AG04449 (cell line): ENCODE data around the gene KAZN.

ENCODE experiments used
- CTCF ChIA-PET: fragments of 350-600 bp; formaldehyde crosslinking; extraction: SDS; loops from one replicate; lab custom pipeline; 2021; ENCODE audit warnings: antibody characterized with exemption; lab: Yijun Ruan, JAX
- POLR2A ChIA-PET: fragments of 400-600, 350-600 bp; formaldehyde crosslinking; extraction: SDS; loops from one replicate; lab custom pipeline; 2020; ENCODE audit warnings: antibody characterized with exemption, inconsistent platforms; lab: Yijun Ruan, JAX
- DNase-seq: peaks from one replicate; pipeline ENCODE4 v3.0.0-alpha.2; 2010; ENCODE audit warnings: low read depth, low spot score
- H3K4me3 ChIP-seq: 2 replicates; pipeline ENCODE4 v1.5.1; 2011; ENCODE audit warnings: low read depth, mild to moderate bottlenecking, control low read depth, low read length
- TF ChIP-seq, protein P1 (sequence below): IDR thresholded peaks from one replicate; pipeline ENCODE4 v1.5.1; 2011; ENCODE audit warnings: mild to moderate bottlenecking, moderate library complexity, low read length, control low read depth, inconsistent platforms; ENCODE audit not compliant: insufficient read depth; ENCODE audit errors: missing control alignments

KAZN gene

GRCh38 chr1:14989931-14990728 is 391.6 kb downstream of the KAZN start:
- ChIA-PET CTCF (interaction anchor here (0.8 to 3.6 kb wide), 2 partner anchors 9 to 38 kb away, joined by 3 to 11 read pairs; no protein-coding TSS in a partner anchor), POLR2A (no interaction called here)
- DNase-seq, result no peak
- H3K4me3 ChIP-seq, result no peak overlapping the region
- TF ChIP-seq, protein P1, sequence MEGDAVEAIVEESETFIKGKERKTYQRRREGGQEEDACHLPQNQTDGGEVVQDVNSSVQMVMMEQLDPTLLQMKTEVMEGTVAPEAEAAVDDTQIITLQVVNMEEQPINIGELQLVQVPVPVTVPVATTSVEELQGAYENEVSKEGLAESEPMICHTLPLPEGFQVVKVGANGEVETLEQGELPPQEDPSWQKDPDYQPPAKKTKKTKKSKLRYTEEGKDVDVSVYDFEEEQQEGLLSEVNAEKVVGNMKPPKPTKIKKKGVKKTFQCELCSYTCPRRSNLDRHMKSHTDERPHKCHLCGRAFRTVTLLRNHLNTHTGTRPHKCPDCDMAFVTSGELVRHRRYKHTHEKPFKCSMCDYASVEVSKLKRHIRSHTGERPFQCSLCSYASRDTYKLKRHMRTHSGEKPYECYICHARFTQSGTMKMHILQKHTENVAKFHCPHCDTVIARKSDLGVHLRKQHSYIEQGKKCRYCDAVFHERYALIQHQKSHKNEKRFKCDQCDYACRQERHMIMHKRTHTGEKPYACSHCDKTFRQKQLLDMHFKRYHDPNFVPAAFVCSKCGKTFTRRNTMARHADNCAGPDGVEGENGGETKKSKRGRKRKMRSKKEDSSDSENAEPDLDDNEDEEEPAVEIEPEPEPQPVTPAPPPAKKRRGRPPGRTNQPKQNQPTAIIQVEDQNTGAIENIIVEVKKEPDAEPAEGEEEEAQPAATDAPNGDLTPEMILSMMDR, result no peak

DNA sequence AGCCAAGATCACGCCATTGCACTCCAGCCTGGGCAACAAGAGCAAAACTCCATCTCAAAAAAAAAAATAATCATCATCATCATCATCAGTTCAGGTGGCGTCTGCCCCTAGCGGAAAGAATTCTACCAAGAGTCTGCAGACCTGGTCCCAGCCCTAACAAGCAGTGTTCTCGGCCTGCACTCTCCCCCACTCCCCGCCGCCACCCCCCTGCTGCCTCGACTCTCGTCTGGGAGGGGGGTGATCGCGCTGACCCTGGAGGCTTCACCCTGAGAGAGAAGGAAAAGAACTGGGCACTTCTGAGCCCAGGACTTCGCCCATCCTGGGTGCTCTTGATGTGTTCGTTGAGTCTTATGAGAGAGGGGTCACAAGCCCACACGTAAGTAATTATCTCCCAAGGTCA is 394.9 kb downstream of the KAZN start:
- POLR2A ChIA-PET, result no interaction called here
- TF ChIP-seq, protein P1, result no peak
- CTCF ChIA-PET, result no interaction called here
- no peak overlapping the region for H3K4me3 ChIP-seq
- no peak for DNase-seq

DNA sequence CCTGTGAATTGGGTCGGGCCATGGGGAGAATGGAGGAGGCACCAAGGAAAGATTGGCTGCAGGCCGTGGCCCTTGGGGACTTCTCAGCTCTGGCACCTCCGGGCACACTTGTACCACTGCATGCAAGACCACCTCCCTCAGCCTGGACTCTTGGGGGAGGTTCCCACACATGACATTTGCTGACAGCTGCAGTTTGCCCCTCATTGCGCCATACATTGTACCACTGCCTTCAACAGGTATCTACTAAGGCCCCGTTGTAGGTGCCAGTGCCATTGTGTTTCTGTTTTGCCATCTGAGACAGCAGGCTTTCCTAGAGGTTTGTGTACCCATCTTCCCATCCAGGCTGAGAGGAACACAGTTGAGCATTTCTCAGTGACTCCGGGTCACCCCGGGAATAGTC is 395.7 kb downstream of the KAZN start:
- POLR2A ChIA-PET, result no interaction called here

GRCh38 chr1:14994841-14995437 is 396.5 kb downstream of the KAZN start:
- POLR2A ChIA-PET, result no interaction called here
- TF ChIP-seq, protein P1, result no peak
- H3K4me3 ChIP-seq, result no peak overlapping the region
- DNase-seq, result no peak
- CTCF ChIA-PET, result interaction anchor here (1.7 kb wide), 1 partner anchor 80 kb away, joined by 4 read pairs; no protein-coding TSS in a partner anchor

More for the DNA sequence above, 395.7 kb downstream of the KAZN start:
- CTCF ChIA-PET, result no interaction called here
- H3K4me3 ChIP-seq, result no peak overlapping the region
- TF ChIP-seq, protein P1, result no peak
- no peak for DNase-seq

- no peak for DNase-seq
- H3K4me3 ChIP-seq, result no peak overlapping the region
- POLR2A ChIA-PET, result no interaction called here
- CTCF ChIA-PET, result interaction anchor here (1.4 to 1.7 kb wide), 2 partner anchors 31 to 81 kb away, joined by 4 read pairs; no protein-coding TSS in a partner anchor
- TF ChIP-seq, protein P1, result no peak
These were observed 397.9 kb downstream of the KAZN start for GRCh38 chr1:14996133-14997050.
